ENCODE results near the gene PCP2.
A peak's percentile ranks its signal among the peaks of the same experiment; 100 is the strongest.

PCP2 gene

DNA sequence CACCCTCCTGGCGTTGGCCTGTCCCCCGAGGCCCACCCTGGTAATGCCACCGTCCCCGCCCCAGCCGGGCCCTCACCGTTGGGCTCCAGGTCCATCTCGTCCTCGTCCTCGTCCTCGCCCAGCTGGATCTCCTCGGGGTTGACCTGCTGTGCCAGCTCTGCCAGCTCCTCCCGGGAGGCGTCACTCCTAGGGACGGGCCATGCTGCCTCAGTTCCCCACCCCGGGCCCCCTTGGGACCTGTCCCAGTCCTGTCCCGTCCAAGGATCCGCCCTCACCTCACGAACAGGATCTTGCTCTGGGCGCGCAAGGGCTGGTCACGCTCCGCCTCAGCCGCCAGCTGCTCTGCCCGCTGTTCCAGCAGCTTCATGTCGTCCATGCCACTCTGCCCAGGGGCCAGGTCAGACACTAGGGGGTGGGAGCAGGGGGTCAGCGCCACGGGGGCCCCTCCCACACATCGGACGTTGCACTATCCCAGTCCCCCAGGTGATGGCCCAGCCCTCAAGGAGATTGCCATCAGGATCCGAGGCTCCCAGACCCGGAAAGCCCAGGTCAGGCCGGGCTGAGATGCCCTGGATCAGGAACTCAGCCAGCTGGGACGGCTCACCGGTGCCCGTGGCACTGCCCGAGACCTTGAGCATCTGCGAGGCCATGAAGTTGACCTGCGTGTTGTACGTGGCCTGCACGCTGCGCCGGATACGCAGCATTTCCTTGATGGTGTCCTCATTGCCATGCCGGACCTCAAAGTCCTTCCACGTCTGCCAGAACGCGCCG is 13.7 kb downstream of the PCP2 start:
- ATAC-seq: no peak
- H3K4me3 Mint-ChIP-seq: no peak overlapping the region
- H3K27ac Mint-ChIP-seq: no peak overlapping the region

GRCh38 chr19:7618771-7619510 is 14.6 kb downstream of the PCP2 start:
- no peak for ATAC-seq
- no peaks in the 10 kb centered on the region for H3K27me3 Mint-ChIP-seq
- H3K4me3 Mint-ChIP-seq: no peak overlapping the region
- H3K4me1 Mint-ChIP-seq: no peaks in the 10 kb centered on the region
- no peaks in the 10 kb centered on the region for H3K9me3 Mint-ChIP-seq
- peaks cover 69% of the 10 kb centered on the region for H3K36me3 Mint-ChIP-seq
- no peak overlapping the region for H3K27ac Mint-ChIP-seq

More for the DNA sequence above, 13.7 kb downstream of the PCP2 start:
- Mint-ChIP-seq H3K36me3 (peaks cover 77% of the 10 kb centered on the region), H3K9me3 (no peaks in the 10 kb centered on the region), H3K4me1 (no peaks in the 10 kb centered on the region), H3K27me3 (no peaks in the 10 kb centered on the region)

GRCh38 chr19:7618348-7618747 is 15.2 kb downstream of the PCP2 start:
- no peak overlapping the region for H3K27ac Mint-ChIP-seq
- H3K36me3 Mint-ChIP-seq: peaks cover 67% of the 10 kb centered on the region
- no peak for ATAC-seq
- no peaks in the 10 kb centered on the region for H3K27me3 Mint-ChIP-seq
- H3K4me1 Mint-ChIP-seq: no peaks in the 10 kb centered on the region
- H3K4me3 Mint-ChIP-seq: no peak overlapping the region
- no peaks in the 10 kb centered on the region for H3K9me3 Mint-ChIP-seq

GRCh38 chr19:7617735-7618134 is 15.8 kb downstream of the PCP2 start:
- no peak overlapping the region for H3K27ac Mint-ChIP-seq
- ATAC-seq: peak; percentile 22
- H3K4me1 Mint-ChIP-seq: no peaks in the 10 kb centered on the region
- no peak overlapping the region for H3K4me3 Mint-ChIP-seq
- H3K9me3 Mint-ChIP-seq: no peaks in the 10 kb centered on the region
- H3K36me3 Mint-ChIP-seq: peaks cover 61% of the 10 kb centered on the region
- H3K27me3 Mint-ChIP-seq: no peaks in the 10 kb centered on the region

DNA sequence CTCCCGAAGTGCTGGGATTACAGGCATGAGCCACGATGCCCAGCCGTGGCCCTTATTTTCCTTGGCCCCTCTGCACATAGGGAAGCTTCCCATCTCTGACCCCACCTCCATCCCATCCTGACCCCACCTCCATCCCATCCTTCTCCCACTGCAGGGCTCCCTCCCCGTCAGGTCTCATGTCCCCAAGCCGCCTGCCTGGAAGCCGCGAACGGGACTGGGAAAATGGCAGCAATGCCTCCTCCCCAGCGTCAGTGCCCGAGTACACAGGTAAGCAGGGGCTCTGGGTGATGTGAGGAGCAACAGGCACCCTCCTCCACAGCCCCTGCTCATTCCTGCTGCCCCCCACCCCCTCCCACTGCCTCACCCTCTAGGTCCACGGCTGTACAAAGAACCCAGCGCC is 16.3 kb downstream of the PCP2 start:
- Mint-ChIP-seq H3K36me3 (peaks cover 57% of the 10 kb centered on the region), H3K4me1 (no peaks in the 10 kb centered on the region), H3K9me3 (no peaks in the 10 kb centered on the region), H3K27me3 (no peaks in the 10 kb centered on the region), H3K4me3 (no peak overlapping the region), H3K27ac (no peak overlapping the region)
- no peak for ATAC-seq

GRCh38 chr19:7614859-7615741 is 18.4 kb downstream of the PCP2 start:
- Mint-ChIP-seq H3K36me3 (peaks cover 38% of the 10 kb centered on the region), H3K4me1 (no peaks in the 10 kb centered on the region), H3K27me3 (no peaks in the 10 kb centered on the region), H3K4me3 (no peak overlapping the region), H3K27ac (no peak overlapping the region), H3K9me3 (no peaks in the 10 kb centered on the region)
- ATAC-seq: no peak

- Mint-ChIP-seq H3K9me3 (no peaks in the 10 kb centered on the region), H3K27me3 (no peaks in the 10 kb centered on the region), H3K4me1 (no peaks in the 10 kb centered on the region), H3K4me3 (no peak overlapping the region), H3K36me3 (peaks cover 14% of the 10 kb centered on the region), H3K27ac (no peak overlapping the region)
- no peak for ATAC-seq
Measured at GRCh38 chr19:7612282-7613274, 20.9 kb downstream of the PCP2 start.

GRCh38 chr19:7611541-7612279 is 21.8 kb downstream of the PCP2 start:
- Mint-ChIP-seq H3K4me3 (no peak overlapping the region), H3K27me3 (peaks cover 5% of the 10 kb centered on the region), H3K36me3 (peaks cover 5% of the 10 kb centered on the region), H3K27ac (no peak overlapping the region), H3K9me3 (no peaks in the 10 kb centered on the region), H3K4me1 (no peaks in the 10 kb centered on the region)
- ATAC-seq: no peak

GRCh38 chr19:7610491-7611240 is 22.9 kb downstream of the PCP2 start:
- Mint-ChIP-seq H3K36me3 (peaks cover 2% of the 10 kb centered on the region), H3K4me1 (peaks cover 2% of the 10 kb centered on the region), H3K9me3 (peaks cover 2% of the 10 kb centered on the region), H3K27ac (no peak overlapping the region), H3K27me3 (peaks cover 12% of the 10 kb centered on the region), H3K4me3 (no peak overlapping the region)
- ATAC-seq: no peak

GRCh38 chr19:7607874-7608560 is 25.5 kb downstream of the PCP2 start:
- Mint-ChIP-seq H3K9me3 (peaks cover 5% of the 10 kb centered on the region), H3K27ac (no peak overlapping the region), H3K36me3 (peaks cover 5% of the 10 kb centered on the region), H3K4me1 (peaks cover 6% of the 10 kb centered on the region), H3K27me3 (peaks cover 37% of the 10 kb centered on the region), H3K4me3 (no peak overlapping the region)
- no peak for ATAC-seq

DNA sequence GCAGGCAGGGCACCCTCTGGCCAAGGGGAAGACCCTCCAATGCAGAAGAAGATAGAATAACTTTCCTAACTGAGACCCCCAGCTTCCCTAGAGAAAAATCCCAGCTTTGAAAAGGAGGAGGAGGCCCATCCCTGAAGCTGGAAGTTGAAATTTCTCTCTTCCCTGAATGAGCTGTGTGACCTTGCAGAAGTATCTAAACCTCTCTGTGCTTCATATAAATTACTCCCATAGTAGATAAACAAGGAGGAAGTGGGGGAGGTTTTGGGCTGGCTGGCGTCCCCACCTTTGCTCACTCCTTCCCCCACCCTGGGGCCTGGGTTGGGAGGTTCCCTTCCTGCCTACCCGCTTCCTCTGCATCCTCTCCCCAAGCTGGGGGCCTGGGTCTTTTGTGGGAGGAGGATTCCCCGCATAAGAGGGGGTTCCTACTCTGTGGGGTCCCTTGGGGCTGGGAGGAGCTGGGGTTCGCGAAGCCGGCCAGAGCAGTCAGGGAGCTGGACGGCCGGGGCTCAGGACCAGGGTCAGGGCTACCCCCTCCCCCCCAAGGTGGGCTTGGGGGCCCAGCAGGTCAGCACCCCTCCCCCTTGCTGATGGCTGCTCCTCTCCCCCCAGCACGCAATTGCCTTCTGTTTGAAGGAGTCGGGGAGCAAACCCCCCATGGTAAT is 26.2 kb downstream of the PCP2 start:
- Mint-ChIP-seq H3K36me3 (peaks cover 5% of the 10 kb centered on the region), H3K9me3 (peaks cover 5% of the 10 kb centered on the region), H3K27ac (no peak overlapping the region), H3K27me3 (peaks cover 44% of the 10 kb centered on the region), H3K4me1 (peaks cover 6% of the 10 kb centered on the region), H3K4me3 (no peak overlapping the region)
- no peak for ATAC-seq

DNA sequence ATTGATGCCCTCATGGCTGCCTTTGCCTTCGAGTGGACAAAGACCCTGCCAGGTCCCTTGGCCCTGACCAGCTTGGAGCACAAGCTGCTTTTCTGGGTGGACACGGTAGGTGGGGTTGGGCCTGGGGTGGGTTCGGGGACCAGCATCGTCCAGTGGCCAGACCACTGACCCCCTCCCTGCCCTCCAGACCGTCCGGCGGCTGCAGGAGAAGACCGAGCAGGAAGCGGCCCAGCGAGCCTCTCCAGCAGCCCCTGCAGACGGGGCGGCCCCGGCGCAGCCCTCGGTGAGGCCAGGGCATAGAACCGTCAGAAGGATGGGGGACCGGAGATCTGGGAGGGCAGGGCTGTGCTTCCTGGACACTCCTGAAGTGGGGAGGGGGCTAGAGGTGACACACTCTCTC is 27.2 kb downstream of the PCP2 start:
- Mint-ChIP-seq H3K4me3 (no peak overlapping the region), H3K27me3 (peaks cover 50% of the 10 kb centered on the region), H3K36me3 (peaks cover 5% of the 10 kb centered on the region), H3K9me3 (peaks cover 5% of the 10 kb centered on the region), H3K4me1 (peaks cover 6% of the 10 kb centered on the region), H3K27ac (no peak overlapping the region)
- ATAC-seq: no peak

All from stimulated activated memory B cell treated with anti-CD40 and anti-IgM and Interleukin-4, amounts not matched to agents 10 μg/mL and 1 μg/mL and 100 μg/mL, for 72 hours (primary cell).